Measurements from ENCODE around the gene CDC16.

DNA sequence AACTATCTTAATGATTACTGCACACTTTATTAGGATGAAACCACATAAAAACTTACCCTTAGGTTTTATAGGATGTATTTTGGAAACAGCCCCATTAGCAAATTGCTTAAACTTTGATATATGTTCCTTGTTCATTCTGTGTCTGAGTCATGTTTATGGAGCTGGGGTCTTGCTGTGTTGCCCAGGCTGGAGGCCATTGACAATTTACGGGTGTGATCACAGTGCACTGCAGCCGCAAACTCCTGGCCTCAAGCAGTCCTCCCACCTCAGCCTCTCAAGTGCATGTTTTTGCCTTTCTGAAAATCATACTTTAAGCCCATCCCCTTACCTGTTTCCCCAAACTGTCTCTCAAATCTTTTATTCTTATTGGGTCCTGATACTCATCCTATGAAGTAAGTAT lies 74.4 kb downstream of the CDC16 start:
- no peak for TF ChIP-seq POLR2AphosphoS5 (IDR thresholded peaks at IDR 0.05; ENCODE audit: low read depth, low read length)
- TF ChIP-seq TAF1 (IDR thresholded peaks at IDR 0.05; ENCODE audit: low read depth, low read length), result no peak
- no peak for TF ChIP-seq POLR2A (IDR thresholded peaks at IDR 0.05; ENCODE audit: low read depth, low read length)
- TF ChIP-seq SPI1 (IDR thresholded peaks at IDR 0.05; ENCODE audit: low read depth, low read length), result no peak
- TF ChIP-seq PAX5 (IDR thresholded peaks at IDR 0.05; ENCODE audit: insufficient read depth, low read length, severe bottlenecking), result no peak

All from GM12891 (cell line).